ENCODE results near the gene NXF1. TPM values are rescaled to one million over a fixed set of nuclear protein-coding genes. Genes with fewer than 3 reads are reported as not detected.

Gene NXF1
- total RNA-seq, 2 experiments from 2014 or later = 110 to 111 TPM

- peak overlapping the region; percentile 99 for H3K4me3 Mint-ChIP-seq
- peaks cover 37% of the 10 kb centered on the region for H3K4me1 Mint-ChIP-seq (ENCODE audit: low read depth)
- ChIA-PET CTCF (interaction anchor here (1.3 to 1.5 kb wide), 2 partner anchors 10 to 19 kb away, joined by 4 to 10 read pairs; no protein-coding TSS in a partner anchor), POLR2A (interaction anchor here (0.5 to 4.8 kb wide), 10 partner anchors 10 to 139 kb away, joined by 3 to 25 read pairs (median 5); partner anchors contain the start of genes C11orf98, CSKMT, SLC3A2 and TMEM179B)
- H3K36me3 Mint-ChIP-seq (ENCODE audit: low read depth) = peaks cover 50% of the 10 kb centered on the region
- peak overlapping the region; percentile 95 for H3K27ac Mint-ChIP-seq
- ATAC-seq (no peak), DNase-seq (no peak)
- no peaks in the 10 kb centered on the region for H3K27me3 Mint-ChIP-seq (ENCODE audit: low read depth)
- H3K9me3 Mint-ChIP-seq (ENCODE audit: insufficient read depth) = no peaks in the 10 kb centered on the region
Measured at GRCh38 chr11:62804310-62805075, 747 bp downstream of the NXF1 start.

- Mint-ChIP-seq H3K4me1 (ENCODE audit: low read depth) (peaks cover 26% of the 10 kb centered on the region), H3K4me3 (no peak overlapping the region), H3K36me3 (ENCODE audit: low read depth) (peaks cover 72% of the 10 kb centered on the region), H3K27me3 (ENCODE audit: low read depth) (no peaks in the 10 kb centered on the region), H3K27ac (no peak overlapping the region), H3K9me3 (ENCODE audit: insufficient read depth) (no peaks in the 10 kb centered on the region)
- ChIA-PET CTCF (interaction anchor here (1.8 to 2.2 kb wide), 2 partner anchors 11 to 14 kb away, joined by 5 to 15 read pairs; partner anchors contain the start of gene TMEM179B), POLR2A (interaction anchor here (0.6 to 4.8 kb wide), 7 partner anchors 8 to 55 kb away, joined by 3 to 25 read pairs (median 4); partner anchors contain the start of genes STX5 and TMEM179B)
- DNase-seq = no peak
- no peak for ATAC-seq
Measured at GRCh38 chr11:62801071-62801470, 4.2 kb downstream of the NXF1 start.

- ChIA-PET POLR2A (interaction anchor here (2.5 to 2.8 kb wide), 2 partner anchors 9 to 42 kb away, joined by 12 to 21 read pairs; no protein-coding TSS in a partner anchor), CTCF (interaction anchor here (0.6 to 1.8 kb wide), 2 partner anchors 9 to 14 kb away, joined by 3 to 5 read pairs; no protein-coding TSS in a partner anchor)
- Mint-ChIP-seq H3K4me3 (no peak overlapping the region), H3K9me3 (ENCODE audit: insufficient read depth) (no peaks in the 10 kb centered on the region), H3K36me3 (ENCODE audit: low read depth) (peaks cover 81% of the 10 kb centered on the region), H3K4me1 (ENCODE audit: low read depth) (peaks cover 18% of the 10 kb centered on the region), H3K27ac (no peak overlapping the region), H3K27me3 (ENCODE audit: low read depth) (no peaks in the 10 kb centered on the region)
- no peak for ATAC-seq
- no peak for DNase-seq
Measured at GRCh38 chr11:62799486-62799885, 5.8 kb downstream of the NXF1 start.

- H3K27me3 Mint-ChIP-seq (ENCODE audit: low read depth) = no peaks in the 10 kb centered on the region
- H3K27ac Mint-ChIP-seq = no peak overlapping the region
- no peaks in the 10 kb centered on the region for H3K9me3 Mint-ChIP-seq (ENCODE audit: insufficient read depth)
- peaks cover 11% of the 10 kb centered on the region for H3K4me1 Mint-ChIP-seq (ENCODE audit: low read depth)
- H3K36me3 Mint-ChIP-seq (ENCODE audit: low read depth) = peaks cover 78% of the 10 kb centered on the region
- ChIA-PET CTCF (interaction anchor here (4.2 kb wide), 1 partner anchor 10 kb away, joined by 23 read pairs; the partner anchor contains the start of gene TMEM179B), POLR2A (interaction anchor here (0.8 to 4.1 kb wide), 4 partner anchors 9 to 60 kb away, joined by 3 to 31 read pairs (median 5); partner anchors contain the start of genes NXF1, TMEM179B and WDR74)
- DNase-seq (no peak), ATAC-seq (no peak)
- no peak overlapping the region for H3K4me3 Mint-ChIP-seq
Measured at GRCh38 chr11:62796281-62796680, 9.0 kb downstream of the NXF1 start.

GRCh38 chr11:62794201-62794775, 11.0 kb downstream of the NXF1 start:
- H3K27me3 Mint-ChIP-seq (ENCODE audit: low read depth) = no peaks in the 10 kb centered on the region
- POLR2A ChIA-PET = interaction anchor here (0.8 to 4.1 kb wide), 5 partner anchors 9 to 62 kb away, joined by 3 to 31 read pairs (median 5); partner anchors contain the start of genes NXF1, WDR74 and ZBTB3
- CTCF ChIA-PET = interaction anchor here (0.9 to 4.2 kb wide), 5 partner anchors 8 to 113 kb away, joined by 3 to 23 read pairs (median 3); partner anchors contain the start of genes TMEM179B and WDR74
- peaks cover 84% of the 10 kb centered on the region for H3K36me3 Mint-ChIP-seq (ENCODE audit: low read depth)
- DNase-seq (no peak), ATAC-seq (no peak)
- H3K9me3 Mint-ChIP-seq (ENCODE audit: insufficient read depth) = no peaks in the 10 kb centered on the region
- peak overlapping the region; percentile 10 for H3K4me3 Mint-ChIP-seq
- H3K4me1 Mint-ChIP-seq (ENCODE audit: low read depth) = peaks cover 28% of the 10 kb centered on the region
- H3K27ac Mint-ChIP-seq = no peak overlapping the region

- Mint-ChIP-seq H3K9me3 (ENCODE audit: insufficient read depth) (no peaks in the 10 kb centered on the region), H3K36me3 (ENCODE audit: low read depth) (peaks cover 85% of the 10 kb centered on the region), H3K4me1 (ENCODE audit: low read depth) (peaks cover 44% of the 10 kb centered on the region), H3K27me3 (ENCODE audit: low read depth) (no peaks in the 10 kb centered on the region), H3K4me3 (peak overlapping the region; percentile 88), H3K27ac (peak overlapping the region; percentile 93)
- ChIA-PET CTCF (interaction anchor here (1.0 to 1.6 kb wide), 2 partner anchors 64 to 89 kb away, joined by 3 to 4 read pairs; partner anchors contain the start of gene SLC3A2), POLR2A (interaction anchor here (0.9 to 7.8 kb wide), 9 partner anchors 9 to 146 kb away, joined by 3 to 190 read pairs (median 5); partner anchors contain the start of genes GANAB, NXF1, STX5 and WDR74)
- peak; percentile 8 for ATAC-seq
- no peak for DNase-seq
Measured at GRCh38 chr11:62792202-62792575, 13.1 kb downstream of the NXF1 start.

GRCh38 chr11:62791501-62792201, 13.6 kb downstream of the NXF1 start, which contains the start of gene TMEM223:
Gene TMEM223, minus strand, starts transcription at chr11:62792006. Its CDS starts 12 bp downstream, at chr11:62791994.
- Mint-ChIP-seq H3K4me1 (ENCODE audit: low read depth) (peaks cover 44% of the 10 kb centered on the region), H3K27me3 (ENCODE audit: low read depth) (no peaks in the 10 kb centered on the region), H3K27ac (peak within 1 kb of the TSS; percentile 93), H3K4me3 (peak within 1 kb of the TSS; percentile 88), H3K36me3 (ENCODE audit: low read depth) (peaks cover 82% of the 10 kb centered on the region), H3K9me3 (ENCODE audit: insufficient read depth) (no peaks in the 10 kb centered on the region)
- CTCF ChIA-PET = interaction anchor here (0.7 to 1.9 kb wide), 4 partner anchors 9 to 71 kb away, joined by 3 to 5 read pairs (median 4); partner anchors contain the start of gene HNRNPUL2
- ATAC-seq (peak; percentile 78), DNase-seq (peak; percentile 94)
- POLR2A ChIA-PET = interaction anchor here (0.8 to 7.8 kb wide), 13 partner anchors 9 to 181 kb away, joined by 3 to 190 read pairs (median 6); partner anchors contain the start of genes GANAB, HNRNPUL2, NXF1 and STX5

- no peaks in the 10 kb centered on the region for H3K27me3 Mint-ChIP-seq (ENCODE audit: low read depth)
- peaks cover 73% of the 10 kb centered on the region for H3K36me3 Mint-ChIP-seq (ENCODE audit: low read depth)
- peak overlapping the region; percentile 98 for H3K27ac Mint-ChIP-seq
- ATAC-seq (no peak), DNase-seq (no peak)
- H3K4me1 Mint-ChIP-seq (ENCODE audit: low read depth) = peaks cover 54% of the 10 kb centered on the region
- CTCF ChIA-PET = interaction anchor here (0.7 to 7.9 kb wide), 11 partner anchors 11 to 247 kb away, joined by 3 to 144 read pairs (median 4); partner anchors contain the start of genes C11orf98, CSKMT, HNRNPUL2 and SLC3A2
- POLR2A ChIA-PET = interaction anchor here (0.8 to 7.8 kb wide), 10 partner anchors 11 to 124 kb away, joined by 4 to 190 read pairs (median 10); partner anchors contain the start of genes C11orf98, CSKMT, NXF1 and SLC3A2
- H3K9me3 Mint-ChIP-seq (ENCODE audit: insufficient read depth) = no peaks in the 10 kb centered on the region
- peak overlapping the region; percentile 96 for H3K4me3 Mint-ChIP-seq
Measured at GRCh38 chr11:62789576-62789975, 15.7 kb downstream of the NXF1 start.

GRCh38 chr11:62788991-62789390, 16.2 kb downstream of the NXF1 start:
- Mint-ChIP-seq H3K36me3 (ENCODE audit: low read depth) (peaks cover 67% of the 10 kb centered on the region), H3K9me3 (ENCODE audit: insufficient read depth) (no peaks in the 10 kb centered on the region), H3K27ac (peak overlapping the region; percentile 98), H3K27me3 (ENCODE audit: low read depth) (no peaks in the 10 kb centered on the region), H3K4me1 (ENCODE audit: low read depth) (peaks cover 54% of the 10 kb centered on the region), H3K4me3 (peak overlapping the region; percentile 96)
- ATAC-seq (no peak), DNase-seq (no peak)
- ChIA-PET CTCF (interaction anchor here (0.9 to 7.9 kb wide), 9 partner anchors 16 to 108 kb away, joined by 3 to 144 read pairs (median 7); partner anchors contain the start of genes HNRNPUL2, SLC3A2, STX5 and TAF6L), POLR2A (interaction anchor here (0.6 to 7.8 kb wide), 12 partner anchors 13 to 124 kb away, joined by 3 to 190 read pairs (median 9); partner anchors contain the start of genes C11orf98, CSKMT, HNRNPUL2 and NXF1)

GRCh38 chr11:62787005-62787759, 18.1 kb downstream of the NXF1 start, which contains the start of gene TMEM179B:
Gene TMEM179B, plus strand, starts transcription at chr11:62787402. Its CDS starts 30 bp downstream, at chr11:62787432.
- H3K9me3 Mint-ChIP-seq (ENCODE audit: insufficient read depth) = no peaks in the 10 kb centered on the region
- CTCF ChIA-PET = interaction anchor here (0.7 to 7.9 kb wide), 53 partner anchors 9 to 362 kb away, joined by 3 to 144 read pairs (median 7); partner anchors contain the start of genes C11orf98, CSKMT, HNRNPUL2 and LBHD1
- H3K36me3 Mint-ChIP-seq (ENCODE audit: low read depth) = peaks cover 65% of the 10 kb centered on the region
- ATAC-seq (peak; percentile 70), DNase-seq (peak; percentile 100)
- no peaks in the 10 kb centered on the region for H3K27me3 Mint-ChIP-seq (ENCODE audit: low read depth)
- peak within 1 kb of the TSS; percentile 96 for H3K4me3 Mint-ChIP-seq
- H3K4me1 Mint-ChIP-seq (ENCODE audit: low read depth) = peaks cover 46% of the 10 kb centered on the region
- peak within 1 kb of the TSS; percentile 98 for H3K27ac Mint-ChIP-seq
- POLR2A ChIA-PET = interaction anchor here (0.5 to 7.8 kb wide), 32 partner anchors 9 to 1406 kb away, joined by 3 to 190 read pairs (median 4); partner anchors contain the start of genes HNRNPUL2, NXF1, POLR2G and SLC3A2

Data from activated CD8-positive, alpha-beta T cell treated with anti-CD3 and anti-CD28 coated beads, Interleukin-2, amount 10 ng/mL, durations not matched to agents 7 days and 5 days (primary cell).